ENCODE measurements around the gene SPINT1.

The SPINT1 gene, protein sequence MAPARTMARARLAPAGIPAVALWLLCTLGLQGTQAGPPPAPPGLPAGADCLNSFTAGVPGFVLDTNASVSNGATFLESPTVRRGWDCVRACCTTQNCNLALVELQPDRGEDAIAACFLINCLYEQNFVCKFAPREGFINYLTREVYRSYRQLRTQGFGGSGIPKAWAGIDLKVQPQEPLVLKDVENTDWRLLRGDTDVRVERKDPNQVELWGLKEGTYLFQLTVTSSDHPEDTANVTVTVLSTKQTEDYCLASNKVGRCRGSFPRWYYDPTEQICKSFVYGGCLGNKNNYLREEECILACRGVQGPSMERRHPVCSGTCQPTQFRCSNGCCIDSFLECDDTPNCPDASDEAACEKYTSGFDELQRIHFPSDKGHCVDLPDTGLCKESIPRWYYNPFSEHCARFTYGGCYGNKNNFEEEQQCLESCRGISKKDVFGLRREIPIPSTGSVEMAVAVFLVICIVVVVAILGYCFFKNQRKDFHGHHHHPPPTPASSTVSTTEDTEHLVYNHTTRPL

GRCh38 chr15:40843885-40844695 lies at the start of gene SPINT1:
Gene SPINT1, plus strand, starts transcription at chr15:40844048. Its CDS starts 507 bp downstream, at chr15:40844555.
- no peak for DNase-seq

DNA sequence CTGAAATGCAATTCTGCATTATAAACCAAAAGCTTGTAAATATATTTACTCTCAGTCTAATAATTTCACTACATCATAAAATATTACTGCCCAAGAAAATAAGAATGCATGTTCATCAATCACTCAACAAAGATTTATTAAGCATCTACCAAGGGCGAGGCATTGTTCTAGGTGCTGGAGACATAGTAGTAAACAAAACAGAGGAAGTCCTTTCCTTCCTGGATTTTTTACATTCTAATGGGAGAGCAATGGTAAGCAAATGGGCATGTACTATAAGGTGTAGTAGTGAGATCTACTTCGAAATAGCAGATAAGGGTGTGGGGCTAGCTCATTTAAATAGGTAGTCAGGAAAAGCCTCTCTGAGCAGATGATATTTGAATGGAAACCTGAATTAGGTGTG lies 47.8 kb upstream of the SPINT1 start:
- DNase-seq: no peak

DNA sequence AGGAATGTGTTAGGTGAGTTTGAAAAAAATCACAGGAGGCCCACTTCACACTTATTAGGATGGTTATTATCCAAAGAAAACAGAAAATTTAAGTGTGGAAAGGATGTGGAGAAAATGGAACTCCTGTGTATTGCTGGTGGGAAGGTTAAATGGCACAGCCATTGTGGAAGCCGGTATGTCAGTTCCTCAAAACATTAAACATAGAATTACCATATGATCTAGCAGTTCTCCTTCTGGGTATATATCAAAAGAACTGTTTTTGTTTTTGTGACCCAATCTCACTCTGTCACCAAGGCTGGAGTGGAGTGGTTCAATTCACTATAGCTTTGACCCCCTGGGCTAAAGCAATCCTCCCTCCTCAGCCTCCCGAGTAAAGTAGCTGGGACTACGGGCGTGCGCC lies 47.3 kb upstream of the SPINT1 start:
- no peak for DNase-seq

DNA sequence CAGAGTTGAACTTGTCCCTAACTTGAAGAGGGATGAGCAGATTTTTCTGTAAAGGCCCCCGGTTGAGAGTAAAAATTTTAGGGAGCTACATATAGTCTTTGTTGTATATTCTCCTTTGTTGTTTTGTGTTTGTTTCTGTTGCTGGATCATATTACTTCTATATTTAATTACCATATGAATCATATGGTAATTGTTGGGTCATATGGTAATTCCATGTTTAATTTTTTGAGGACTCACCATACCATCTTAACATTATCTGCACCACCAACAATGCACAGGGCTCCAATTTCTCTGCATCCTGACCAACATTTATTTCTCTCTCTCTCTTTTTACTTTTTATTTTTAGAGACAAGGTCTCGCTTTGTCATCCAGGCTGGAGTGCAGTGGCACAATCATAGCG lies 44.3 kb upstream of the SPINT1 start:
- DNase-seq: no peak

DNA sequence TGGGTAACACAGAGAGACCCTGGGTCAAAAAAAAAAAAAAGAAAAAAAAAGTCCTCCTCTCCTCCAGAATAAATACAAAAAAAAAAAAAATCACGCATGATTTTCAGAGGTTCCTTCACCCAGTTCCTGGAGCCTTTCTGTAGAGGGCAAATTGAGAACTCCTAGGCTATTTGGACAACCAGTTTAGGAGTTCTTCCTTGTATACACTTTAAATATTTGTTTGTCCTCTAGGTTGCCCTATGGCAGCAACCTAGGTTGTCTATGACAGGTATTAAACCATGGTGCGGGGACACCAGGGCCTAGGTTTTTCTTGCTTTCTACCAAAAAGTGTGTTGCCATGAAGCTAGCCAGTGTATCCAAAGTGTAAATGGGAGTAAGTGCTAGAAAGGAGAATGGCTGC lies 40.8 kb upstream of the SPINT1 start:
- DNase-seq: no peak

GRCh38 chr15:40803688-40804087 lies 40.2 kb upstream of the SPINT1 start:
- no peak for DNase-seq

DNA sequence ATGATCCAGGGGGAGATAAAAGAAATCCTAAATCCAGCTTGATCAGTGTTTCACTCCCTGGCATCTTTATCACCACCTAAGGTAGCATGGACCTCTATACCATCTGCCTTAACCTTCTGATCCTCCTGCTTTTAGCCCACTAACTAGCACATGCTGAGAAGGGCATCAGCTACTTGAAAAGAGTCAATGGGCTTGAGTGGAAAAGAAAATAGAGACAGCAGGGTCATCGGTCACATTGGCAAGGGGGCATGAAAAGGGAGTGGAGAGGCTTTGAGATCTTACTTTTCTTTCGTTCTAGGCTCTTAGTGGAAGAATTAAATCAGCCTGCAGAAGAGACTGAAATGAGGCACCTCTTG lies 37.2 kb upstream of the SPINT1 start:
- no peak for DNase-seq

DNA sequence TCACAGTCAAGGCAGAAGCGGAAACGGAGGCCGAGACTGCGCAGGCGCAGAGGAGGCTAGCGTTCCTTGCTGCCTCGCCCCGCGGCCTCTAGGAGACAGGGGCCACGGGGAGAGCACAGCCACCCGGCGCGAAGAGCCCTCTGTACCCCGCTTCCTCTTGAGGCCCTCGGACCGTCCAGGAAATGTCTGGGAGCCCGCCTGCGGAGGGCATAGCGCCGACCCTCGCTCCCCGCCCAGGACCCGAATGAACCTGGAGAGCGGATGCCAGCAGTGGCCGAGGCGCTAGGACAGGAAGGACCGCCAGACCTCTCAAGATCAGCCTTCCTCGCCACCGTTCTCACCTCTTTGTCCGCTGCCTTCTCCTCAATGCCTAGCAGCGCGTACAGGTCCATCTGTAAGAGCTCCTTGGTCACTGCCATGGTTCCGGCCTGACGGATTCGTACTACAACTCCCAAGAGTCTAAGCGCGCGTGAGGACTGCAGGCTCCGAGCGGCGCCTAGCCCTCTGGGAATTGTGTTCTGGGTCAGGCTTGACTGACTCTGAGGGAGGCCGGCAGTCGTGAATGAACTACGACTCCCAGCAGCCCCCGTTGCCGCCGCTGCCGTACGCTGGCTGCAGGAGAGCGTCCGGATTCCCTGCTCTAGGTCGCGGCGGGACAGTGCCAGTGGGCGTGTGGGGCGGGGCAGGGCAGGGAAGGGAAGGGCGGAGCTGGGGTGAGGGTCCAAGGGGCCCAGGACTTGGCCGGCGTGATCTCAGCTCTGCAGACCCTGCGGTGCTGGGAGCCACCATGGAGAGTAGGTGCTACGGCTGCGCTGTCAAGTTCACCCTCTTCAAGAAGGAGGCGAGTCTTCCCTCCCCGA lies 36.6 kb upstream of the SPINT1 start, which contains the start of the genes DNAJC17 and ZFYVE19:
TSS of gene DNAJC17 (minus strand) at position 446 of the 860 bp plus-strand sequence. CDS start at position 419, 27 bp downstream.
TSS of gene ZFYVE19 (plus strand) at position 62 of the 860 bp plus-strand sequence. CDS start at position 563, 501 bp downstream.
- DNase-seq: peak; percentile 78

DNA sequence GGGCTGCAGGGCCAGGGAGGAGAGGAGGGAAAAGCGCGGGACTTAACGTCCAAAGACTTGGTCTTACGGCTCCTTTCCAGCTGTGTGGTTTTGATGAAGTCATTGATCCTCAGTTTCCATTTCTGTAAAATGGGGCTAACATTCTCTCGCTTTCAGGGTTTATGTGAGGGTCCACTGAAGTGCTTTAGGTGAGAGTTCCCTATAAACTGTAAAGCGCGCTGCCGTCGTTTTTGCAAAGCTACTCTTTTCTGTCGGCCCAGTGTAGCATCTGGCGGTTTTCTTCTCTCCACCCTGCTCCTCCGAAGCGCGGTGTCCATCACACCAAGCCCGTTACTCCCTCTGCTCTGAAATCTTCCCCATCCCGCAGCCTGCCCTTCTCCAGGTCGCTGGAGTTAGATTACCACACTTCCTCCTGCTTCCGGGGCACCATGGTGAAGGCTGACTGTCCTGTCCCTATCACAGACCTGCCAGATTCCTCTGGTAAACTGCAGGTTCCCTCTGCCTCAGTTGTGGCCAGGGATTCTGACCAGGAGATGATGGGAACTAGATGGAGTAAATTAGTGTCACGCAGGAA lies 35.9 kb upstream of the SPINT1 start:
- DNase-seq: no peak

- no peak for DNase-seq
Measured at GRCh38 chr15:40808861-40809450, 34.9 kb upstream of the SPINT1 start.

- DNase-seq: no peak
Measured at GRCh38 chr15:40812721-40813425, 31.0 kb upstream of the SPINT1 start.

GRCh38 chr15:40815042-40815698 lies 28.7 kb upstream of the SPINT1 start:
- DNase-seq: no peak

GRCh38 chr15:40819048-40819447 lies 24.8 kb upstream of the SPINT1 start:
- no peak for DNase-seq

DNA sequence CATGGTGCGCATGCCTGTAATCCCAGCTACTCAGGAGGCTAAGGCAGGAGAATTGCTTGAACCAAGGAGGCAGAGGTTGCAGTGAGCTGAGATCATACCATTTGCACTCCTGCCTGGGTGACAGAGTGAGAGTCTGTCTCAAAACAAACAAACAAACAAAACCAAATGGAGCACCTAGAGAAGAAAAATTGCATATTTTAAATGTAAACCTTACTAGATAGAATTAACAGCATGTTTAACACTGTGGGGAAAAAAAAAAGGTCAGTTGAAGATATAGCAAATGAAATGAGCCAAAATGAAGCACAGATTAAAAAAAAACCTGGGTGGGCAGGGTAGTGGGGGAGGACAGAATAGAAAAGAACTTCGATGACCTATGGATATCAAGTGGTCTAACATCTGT lies 22.7 kb upstream of the SPINT1 start:
- DNase-seq: no peak

GRCh38 chr15:40823572-40824343 lies 20.1 kb upstream of the SPINT1 start:
- no peak for DNase-seq

DNA sequence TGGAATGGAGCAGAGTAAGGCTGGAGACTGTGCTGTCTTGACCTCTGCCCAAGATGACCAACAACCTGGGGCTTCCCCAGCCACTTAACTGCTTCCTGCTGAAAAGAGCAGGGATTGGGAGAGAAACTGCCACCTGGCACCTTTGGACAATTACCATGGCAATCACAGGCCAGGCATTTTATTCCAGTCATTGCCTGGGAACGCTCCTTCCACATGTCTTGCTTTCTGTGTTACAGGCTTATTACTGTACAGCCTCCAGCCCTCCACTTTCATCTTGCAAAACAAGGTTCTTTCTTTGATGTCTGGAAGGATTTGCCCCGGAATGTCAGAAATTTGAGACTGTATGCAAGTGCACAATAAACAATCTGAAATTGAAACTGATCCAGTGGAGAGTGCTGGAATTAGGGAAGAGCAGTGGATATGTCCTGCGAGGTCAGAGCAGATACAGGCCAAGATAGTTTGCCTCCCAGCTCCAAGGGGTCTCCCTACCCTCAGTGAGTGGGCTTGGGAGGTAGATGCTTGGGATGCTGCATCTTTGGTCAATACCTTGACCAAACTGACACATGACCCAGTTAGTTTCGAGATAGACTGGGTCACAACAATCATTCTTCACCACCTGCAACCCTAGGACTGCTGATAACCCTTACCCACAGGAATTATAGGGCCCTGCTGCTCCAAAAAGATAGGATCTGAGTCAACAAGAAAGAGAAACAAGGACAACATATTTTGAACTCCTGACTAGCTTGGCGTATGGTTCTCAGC lies 18.0 kb upstream of the SPINT1 start:
- no peak for DNase-seq

- no peak for DNase-seq
Measured at GRCh38 chr15:40826423-40827075, 17.3 kb upstream of the SPINT1 start.

- DNase-seq: no peak
Measured at GRCh38 chr15:40828447-40829036, 15.3 kb upstream of the SPINT1 start, which contains the start of gene PPP1R14D. Gene PPP1R14D, minus strand, starts transcription at chr15:40828708. Its CDS starts 67 bp downstream, at chr15:40828641.
